Measurements from ENCODE around the gene LRRC4C.

The LRRC4C gene

DNA sequence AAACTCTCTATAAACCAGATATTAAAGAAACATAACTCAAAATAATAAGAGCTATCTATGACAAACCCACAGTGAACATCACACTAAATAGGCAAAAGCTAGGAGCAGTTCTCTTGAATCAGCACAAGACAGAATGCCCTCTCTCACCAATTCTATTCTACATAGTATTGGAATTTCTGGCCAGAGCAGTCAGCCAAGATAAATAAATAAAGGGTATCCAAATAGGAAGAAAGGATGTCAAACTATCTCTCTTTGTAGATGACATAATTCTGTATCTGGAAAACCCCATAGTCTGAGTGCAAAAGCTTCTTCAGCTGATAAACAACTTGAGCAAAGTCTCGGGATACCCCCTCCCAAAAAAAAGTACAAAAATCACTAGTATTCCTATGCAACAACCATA is 359.8 kb downstream of the LRRC4C start:
- H3K27me3 ChIP-seq (ENCODE audit: insufficient read depth, low read length, poor library complexity): no peaks in the 10 kb centered on the region
- H3K4me1 ChIP-seq (ENCODE audit: insufficient read depth, low read length): no peaks in the 10 kb centered on the region
- no peak overlapping the region for H3K9ac ChIP-seq (ENCODE audit: low read depth, low read length)
- H4K20me1 ChIP-seq (ENCODE audit: insufficient read depth, low read length): no peaks in the 10 kb centered on the region
- TF ChIP-seq, protein P1, sequence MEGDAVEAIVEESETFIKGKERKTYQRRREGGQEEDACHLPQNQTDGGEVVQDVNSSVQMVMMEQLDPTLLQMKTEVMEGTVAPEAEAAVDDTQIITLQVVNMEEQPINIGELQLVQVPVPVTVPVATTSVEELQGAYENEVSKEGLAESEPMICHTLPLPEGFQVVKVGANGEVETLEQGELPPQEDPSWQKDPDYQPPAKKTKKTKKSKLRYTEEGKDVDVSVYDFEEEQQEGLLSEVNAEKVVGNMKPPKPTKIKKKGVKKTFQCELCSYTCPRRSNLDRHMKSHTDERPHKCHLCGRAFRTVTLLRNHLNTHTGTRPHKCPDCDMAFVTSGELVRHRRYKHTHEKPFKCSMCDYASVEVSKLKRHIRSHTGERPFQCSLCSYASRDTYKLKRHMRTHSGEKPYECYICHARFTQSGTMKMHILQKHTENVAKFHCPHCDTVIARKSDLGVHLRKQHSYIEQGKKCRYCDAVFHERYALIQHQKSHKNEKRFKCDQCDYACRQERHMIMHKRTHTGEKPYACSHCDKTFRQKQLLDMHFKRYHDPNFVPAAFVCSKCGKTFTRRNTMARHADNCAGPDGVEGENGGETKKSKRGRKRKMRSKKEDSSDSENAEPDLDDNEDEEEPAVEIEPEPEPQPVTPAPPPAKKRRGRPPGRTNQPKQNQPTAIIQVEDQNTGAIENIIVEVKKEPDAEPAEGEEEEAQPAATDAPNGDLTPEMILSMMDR (IDR thresholded peaks at IDR 0.05; ENCODE audit: borderline replicate concordance, extremely low read depth, low read length, poor library complexity, severe bottlenecking): no peak
- TF ChIP-seq EZH2 (IDR thresholded peaks at IDR 0.05; ENCODE audit: borderline replicate concordance, low read depth, low read length, severe bottlenecking): no peak
- no peak overlapping the region for H3K4me3 ChIP-seq (ENCODE audit: low read depth in 1 of 2, low read length in 2 of 2)
- no peak overlapping the region for H3K4me2 ChIP-seq (ENCODE audit: insufficient read depth, low read length)
- peaks cover 3% of the 10 kb centered on the region for H3K9me3 ChIP-seq (ENCODE audit: insufficient read depth, low read length, severe bottlenecking)
- ATAC-seq (ENCODE audit: insufficient read depth, low read depth): no peak
- H3K27ac ChIP-seq (ENCODE audit: low read length): no peak overlapping the region
- H3K79me2 ChIP-seq (ENCODE audit: insufficient read depth, low read length): no peaks in the 10 kb centered on the region
- H3K36me3 ChIP-seq (ENCODE audit: insufficient read depth, low read length): no peaks in the 10 kb centered on the region
- DNase-seq: no peak
- H2AFZ ChIP-seq (ENCODE audit: low read depth, low read length): no peak overlapping the region

DNA sequence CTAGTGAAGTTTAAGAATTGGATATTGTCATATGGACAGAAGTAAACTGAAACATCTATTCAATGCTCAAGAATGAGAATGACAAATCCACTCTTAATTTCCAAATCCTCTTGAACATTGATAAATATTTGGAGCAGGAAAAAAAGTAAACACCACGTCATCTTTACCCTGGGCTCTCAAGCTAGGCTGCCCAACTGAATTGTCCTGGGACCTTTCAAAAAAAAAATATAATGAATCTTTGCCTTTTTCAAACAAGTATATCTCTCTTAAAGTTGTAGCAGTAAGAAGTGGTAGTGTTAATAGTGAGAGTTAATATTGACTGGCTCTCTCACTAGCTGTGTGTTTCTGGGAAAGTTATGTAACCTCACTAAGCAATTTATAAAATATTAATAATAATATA is 374.3 kb downstream of the LRRC4C start:
- H4K20me1 ChIP-seq (ENCODE audit: insufficient read depth, low read length): no peaks in the 10 kb centered on the region
- ATAC-seq (ENCODE audit: insufficient read depth, low read depth) (no peak), DNase-seq (no peak)
- TF ChIP-seq, protein P1 (IDR thresholded peaks at IDR 0.05; ENCODE audit: borderline replicate concordance, extremely low read depth, low read length, poor library complexity, severe bottlenecking): no peak
- no peak for TF ChIP-seq EZH2 (IDR thresholded peaks at IDR 0.05; ENCODE audit: borderline replicate concordance, low read depth, low read length, severe bottlenecking)
- no peaks in the 10 kb centered on the region for H3K79me2 ChIP-seq (ENCODE audit: insufficient read depth, low read length)
- no peak overlapping the region for H2AFZ ChIP-seq (ENCODE audit: low read depth, low read length)
- no peaks in the 10 kb centered on the region for H3K27me3 ChIP-seq (ENCODE audit: insufficient read depth, low read length, poor library complexity)
- no peaks in the 10 kb centered on the region for H3K4me1 ChIP-seq (ENCODE audit: insufficient read depth, low read length)
- H3K36me3 ChIP-seq (ENCODE audit: insufficient read depth, low read length): no peaks in the 10 kb centered on the region
- H3K27ac ChIP-seq (ENCODE audit: low read length): no peak overlapping the region
- no peak overlapping the region for H3K4me3 ChIP-seq (ENCODE audit: low read depth in 1 of 2, low read length in 2 of 2)
- H3K9ac ChIP-seq (ENCODE audit: low read depth, low read length): no peak overlapping the region
- no peak overlapping the region for H3K4me2 ChIP-seq (ENCODE audit: insufficient read depth, low read length)
- H3K9me3 ChIP-seq (ENCODE audit: insufficient read depth, low read length, severe bottlenecking): no peaks in the 10 kb centered on the region

DNA sequence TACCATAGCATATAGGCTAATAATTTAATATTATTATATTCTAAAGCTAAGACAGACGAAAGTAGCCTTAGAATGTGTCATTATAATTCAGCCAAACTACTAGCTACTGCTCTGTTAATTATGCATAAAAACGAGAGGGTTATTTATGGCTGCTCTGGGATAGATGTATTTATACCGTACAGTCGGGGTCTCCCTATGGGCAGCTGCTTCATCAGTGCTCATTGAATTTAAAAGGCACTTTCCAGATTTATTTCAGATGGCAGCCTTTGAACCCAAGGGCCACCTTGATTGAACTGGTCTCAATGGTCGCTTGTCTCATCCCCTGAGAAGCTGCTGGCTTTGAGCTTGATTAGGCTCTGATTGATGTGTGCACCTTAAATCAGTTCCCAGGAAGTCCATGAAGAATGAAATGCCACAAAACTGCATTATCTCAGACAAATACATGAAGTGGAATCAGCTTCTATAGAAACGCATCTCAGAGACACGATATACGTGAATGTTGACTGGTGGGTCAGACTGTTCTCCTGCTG is 377.6 kb downstream of the LRRC4C start:
- Histone ChIP-seq H3K27ac (ENCODE audit: low read length) (no peak overlapping the region), H3K79me2 (ENCODE audit: insufficient read depth, low read length) (no peaks in the 10 kb centered on the region), H3K4me3 (ENCODE audit: low read depth in 1 of 2, low read length in 2 of 2) (no peak overlapping the region), H2AFZ (ENCODE audit: low read depth, low read length) (no peak overlapping the region), H3K36me3 (ENCODE audit: insufficient read depth, low read length) (no peaks in the 10 kb centered on the region), H4K20me1 (ENCODE audit: insufficient read depth, low read length) (no peaks in the 10 kb centered on the region), H3K4me2 (ENCODE audit: insufficient read depth, low read length) (no peak overlapping the region), H3K27me3 (ENCODE audit: insufficient read depth, low read length, poor library complexity) (no peaks in the 10 kb centered on the region), H3K9ac (ENCODE audit: low read depth, low read length) (no peak overlapping the region), H3K9me3 (ENCODE audit: insufficient read depth, low read length, severe bottlenecking) (no peaks in the 10 kb centered on the region), H3K4me1 (ENCODE audit: insufficient read depth, low read length) (no peaks in the 10 kb centered on the region)
- no peak for DNase-seq
- TF ChIP-seq, protein P1 (IDR thresholded peaks at IDR 0.05; ENCODE audit: borderline replicate concordance, extremely low read depth, low read length, poor library complexity, severe bottlenecking): no peak
- no peak for TF ChIP-seq EZH2 (IDR thresholded peaks at IDR 0.05; ENCODE audit: borderline replicate concordance, low read depth, low read length, severe bottlenecking)
- ATAC-seq (ENCODE audit: insufficient read depth, low read depth): no peak

GRCh38 chr11:41074318-41074717 is 385.1 kb downstream of the LRRC4C start:
- Histone ChIP-seq H4K20me1 (ENCODE audit: insufficient read depth, low read length) (no peaks in the 10 kb centered on the region), H3K9ac (ENCODE audit: low read depth, low read length) (no peak overlapping the region), H3K4me1 (ENCODE audit: insufficient read depth, low read length) (no peaks in the 10 kb centered on the region), H3K79me2 (ENCODE audit: insufficient read depth, low read length) (no peaks in the 10 kb centered on the region), H3K4me3 (ENCODE audit: low read depth in 1 of 2, low read length in 2 of 2) (no peak overlapping the region), H3K27ac (ENCODE audit: low read length) (no peak overlapping the region), H3K36me3 (ENCODE audit: insufficient read depth, low read length) (no peaks in the 10 kb centered on the region), H2AFZ (ENCODE audit: low read depth, low read length) (no peak overlapping the region), H3K4me2 (ENCODE audit: insufficient read depth, low read length) (no peak overlapping the region), H3K9me3 (ENCODE audit: insufficient read depth, low read length, severe bottlenecking) (no peaks in the 10 kb centered on the region), H3K27me3 (ENCODE audit: insufficient read depth, low read length, poor library complexity) (no peaks in the 10 kb centered on the region)
- ATAC-seq (ENCODE audit: insufficient read depth, low read depth): no peak
- TF ChIP-seq, protein P1 (IDR thresholded peaks at IDR 0.05; ENCODE audit: borderline replicate concordance, extremely low read depth, low read length, poor library complexity, severe bottlenecking): no peak
- TF ChIP-seq EZH2 (IDR thresholded peaks at IDR 0.05; ENCODE audit: borderline replicate concordance, low read depth, low read length, severe bottlenecking): no peak
- DNase-seq: no peak
